ENCODE results near the gene CNTN3.

Gene CNTN3

GRCh38 chr3:74623261-74623836, 8.9 kb upstream of the CNTN3 start:
- TF ChIP-seq ZNF211 (tag by site-specific recombination; IDR thresholded peaks at IDR 0.05; ENCODE audit: low read depth): no peak
- no peak for TF ChIP-seq ZNF214 (tag by site-specific recombination; IDR thresholded peaks at IDR 0.05; ENCODE audit: borderline replicate concordance)
- TF ChIP-seq, protein P1, sequence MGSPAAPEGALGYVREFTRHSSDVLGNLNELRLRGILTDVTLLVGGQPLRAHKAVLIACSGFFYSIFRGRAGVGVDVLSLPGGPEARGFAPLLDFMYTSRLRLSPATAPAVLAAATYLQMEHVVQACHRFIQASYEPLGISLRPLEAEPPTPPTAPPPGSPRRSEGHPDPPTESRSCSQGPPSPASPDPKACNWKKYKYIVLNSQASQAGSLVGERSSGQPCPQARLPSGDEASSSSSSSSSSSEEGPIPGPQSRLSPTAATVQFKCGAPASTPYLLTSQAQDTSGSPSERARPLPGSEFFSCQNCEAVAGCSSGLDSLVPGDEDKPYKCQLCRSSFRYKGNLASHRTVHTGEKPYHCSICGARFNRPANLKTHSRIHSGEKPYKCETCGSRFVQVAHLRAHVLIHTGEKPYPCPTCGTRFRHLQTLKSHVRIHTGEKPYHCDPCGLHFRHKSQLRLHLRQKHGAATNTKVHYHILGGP (tag by site-specific recombination; IDR thresholded peaks at IDR 0.05): no peak
- TF ChIP-seq, protein P2, sequence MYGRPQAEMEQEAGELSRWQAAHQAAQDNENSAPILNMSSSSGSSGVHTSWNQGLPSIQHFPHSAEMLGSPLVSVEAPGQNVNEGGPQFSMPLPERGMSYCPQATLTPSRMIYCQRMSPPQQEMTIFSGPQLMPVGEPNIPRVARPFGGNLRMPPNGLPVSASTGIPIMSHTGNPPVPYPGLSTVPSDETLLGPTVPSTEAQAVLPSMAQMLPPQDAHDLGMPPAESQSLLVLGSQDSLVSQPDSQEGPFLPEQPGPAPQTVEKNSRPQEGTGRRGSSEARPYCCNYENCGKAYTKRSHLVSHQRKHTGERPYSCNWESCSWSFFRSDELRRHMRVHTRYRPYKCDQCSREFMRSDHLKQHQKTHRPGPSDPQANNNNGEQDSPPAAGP (tag by site-specific recombination; IDR thresholded peaks at IDR 0.05): no peak
- no peak for TF ChIP-seq ZNF223 (tag by site-specific recombination; IDR thresholded peaks at IDR 0.05)
- no peak for TF ChIP-seq HIC1 (tag by site-specific recombination; IDR thresholded peaks at IDR 0.05)
- TF ChIP-seq ZNF184 (tag by site-specific recombination; IDR thresholded peaks at IDR 0.05): no peak
- TF ChIP-seq ZNF791 (tag by site-specific recombination; IDR thresholded peaks at IDR 0.05): no peak
- TF ChIP-seq ZNF529 (tag by site-specific recombination; IDR thresholded peaks at IDR 0.05; ENCODE audit: insufficient replicate concordance): no peak
- TF ChIP-seq EGR2 (tag by site-specific recombination; IDR thresholded peaks at IDR 0.05; ENCODE audit: low read depth): no peak
- TF ChIP-seq ZNF140 (tag by site-specific recombination; IDR thresholded peaks at IDR 0.05): no peak
- no peak for TF ChIP-seq ZFP3 (tag by site-specific recombination; IDR thresholded peaks at IDR 0.05; ENCODE audit: low read depth)
- no peak for TF ChIP-seq ZNF639 (tag by site-specific recombination; IDR thresholded peaks at IDR 0.05)
- no peak for TF ChIP-seq BCL11A (tag by site-specific recombination; IDR thresholded peaks at IDR 0.05; ENCODE audit: low read depth)
- TF ChIP-seq, protein P3, sequence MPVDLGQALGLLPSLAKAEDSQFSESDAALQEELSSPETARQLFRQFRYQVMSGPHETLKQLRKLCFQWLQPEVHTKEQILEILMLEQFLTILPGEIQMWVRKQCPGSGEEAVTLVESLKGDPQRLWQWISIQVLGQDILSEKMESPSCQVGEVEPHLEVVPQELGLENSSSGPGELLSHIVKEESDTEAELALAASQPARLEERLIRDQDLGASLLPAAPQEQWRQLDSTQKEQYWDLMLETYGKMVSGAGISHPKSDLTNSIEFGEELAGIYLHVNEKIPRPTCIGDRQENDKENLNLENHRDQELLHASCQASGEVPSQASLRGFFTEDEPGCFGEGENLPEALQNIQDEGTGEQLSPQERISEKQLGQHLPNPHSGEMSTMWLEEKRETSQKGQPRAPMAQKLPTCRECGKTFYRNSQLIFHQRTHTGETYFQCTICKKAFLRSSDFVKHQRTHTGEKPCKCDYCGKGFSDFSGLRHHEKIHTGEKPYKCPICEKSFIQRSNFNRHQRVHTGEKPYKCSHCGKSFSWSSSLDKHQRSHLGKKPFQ (tag by site-specific recombination; IDR thresholded peaks at IDR 0.05): no peak
- no peak for TF ChIP-seq KLF16 (tag by site-specific recombination; IDR thresholded peaks at IDR 0.05)
- no peak for TF ChIP-seq ZNF843 (tag by site-specific recombination; IDR thresholded peaks at IDR 0.05)
- no peak for TF ChIP-seq ZEB2 (tag by site-specific recombination; IDR thresholded peaks at IDR 0.05)
- no peak for TF ChIP-seq ZSCAN23 (tag by site-specific recombination; IDR thresholded peaks at IDR 0.05)
- TF ChIP-seq, protein P4, sequence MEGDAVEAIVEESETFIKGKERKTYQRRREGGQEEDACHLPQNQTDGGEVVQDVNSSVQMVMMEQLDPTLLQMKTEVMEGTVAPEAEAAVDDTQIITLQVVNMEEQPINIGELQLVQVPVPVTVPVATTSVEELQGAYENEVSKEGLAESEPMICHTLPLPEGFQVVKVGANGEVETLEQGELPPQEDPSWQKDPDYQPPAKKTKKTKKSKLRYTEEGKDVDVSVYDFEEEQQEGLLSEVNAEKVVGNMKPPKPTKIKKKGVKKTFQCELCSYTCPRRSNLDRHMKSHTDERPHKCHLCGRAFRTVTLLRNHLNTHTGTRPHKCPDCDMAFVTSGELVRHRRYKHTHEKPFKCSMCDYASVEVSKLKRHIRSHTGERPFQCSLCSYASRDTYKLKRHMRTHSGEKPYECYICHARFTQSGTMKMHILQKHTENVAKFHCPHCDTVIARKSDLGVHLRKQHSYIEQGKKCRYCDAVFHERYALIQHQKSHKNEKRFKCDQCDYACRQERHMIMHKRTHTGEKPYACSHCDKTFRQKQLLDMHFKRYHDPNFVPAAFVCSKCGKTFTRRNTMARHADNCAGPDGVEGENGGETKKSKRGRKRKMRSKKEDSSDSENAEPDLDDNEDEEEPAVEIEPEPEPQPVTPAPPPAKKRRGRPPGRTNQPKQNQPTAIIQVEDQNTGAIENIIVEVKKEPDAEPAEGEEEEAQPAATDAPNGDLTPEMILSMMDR (tag by site-specific recombination; IDR thresholded peaks at IDR 0.05): no peak
- ChIA-PET CTCF (no interaction called here), POLR2A (no interaction called here)
- no peaks in the 10 kb centered on the region for H3K4me1 ChIP-seq (ENCODE audit: control insufficient read depth, insufficient read depth, low read length)
- no peaks in the 10 kb centered on the region for H3K36me3 ChIP-seq (ENCODE audit: control insufficient read depth in 2 of 2, insufficient read depth in 1 of 2, low read length in 2 of 2)
- H3K27ac ChIP-seq (ENCODE audit: extremely low read depth, low read depth, low read length): no peak overlapping the region
- H3K4me3 ChIP-seq (ENCODE audit: low read depth, low read length): no peak overlapping the region
- no peaks in the 10 kb centered on the region for H3K9me3 ChIP-seq (ENCODE audit: control insufficient read depth, insufficient read depth, low read depth, low read length)
